Testis (tissue), 3 donors: Measurements from ENCODE around the gene CD274. TPM values are rescaled to one million over a fixed set of nuclear protein-coding genes. Genes with fewer than 3 reads are reported as not detected.

ENCODE experiments used
- DNase-seq: peaks from one replicate; pipeline ENCODE4 v3.0.0-alpha.2; 2019
- H3K27ac ChIP-seq, 2 donors: fragments of 200-600 bp; sonication (generic); one replicate each; pipeline ENCODE4 v1.5.1; 2019
- H3K27me3 ChIP-seq: fragments of 200-600 bp; sonication (generic); one replicate; pipeline ENCODE4 v1.5.1; 2019
- H3K36me3 ChIP-seq: fragments of 200-600 bp; sonication (generic); one replicate; pipeline ENCODE4 v1.5.1; 2017; ENCODE audit warnings: low read depth; ENCODE audit errors: missing control alignments
- H3K4me1 ChIP-seq: fragments of 200-600 bp; sonication (generic); one replicate; pipeline ENCODE4 v1.5.1; 2019
- H3K4me3 ChIP-seq, 2 donors: fragments of 200-600 bp; sonication (generic); one replicate each; pipeline ENCODE4 v1.5.1; 2017 to 2019
- H3K9me3 ChIP-seq: fragments of 200-600 bp; sonication (generic); one replicate; pipeline ENCODE4 v1.5.1; 2017
- POLR2A ChIP-seq: fragments of 450-650 bp; IDR thresholded peaks from one replicate; pipeline ENCODE4 v1.6.1; 2017; ENCODE audit warnings: antibody characterized with exemption, mild to moderate bottlenecking, moderate library complexity
- WGBS, 2 donors: methylation state at CpG; one replicate each; pipeline ENCODE4 v1.1.5; 2018; 5-methylcytosine and 5-hydroxymethylcytosine counted together
- intact Hi-C: fragments of 100-400 bp; cut with DNase I; formaldehyde crosslinking; loops from one replicate; pipeline ENCODE4 v1.15.1; 2023; ENCODE audit warnings: low total_unique reads
- polyA plus RNA-seq: library from polyadenylated mRNA; stranded (reverse); fragments of 350-450 nt; fragmentation: Illumina TruSeq; extraction: RNeasy Lipid Tissue Mini Kit (QIAGEN cat#74804); gene quantifications from one replicate; pipeline ENCODE4 v1.2.3, GENCODE V29; 2014; ENCODE audit warnings: low read depth, low replicate concordance; ENCODE audit not compliant: insufficient read depth
- total RNA-seq, 2 donors: library from RNA; depleted of rRNA; stranded (reverse); fragments of >200 nt; gene quantifications; one replicate each; pipeline ENCODE4 v1.2.3, GENCODE V29; 2016
- TF ChIP-seq, protein P1 (sequence below), 3 experiments: fragments of 450-650 bp in 2 of 3; fragments of 200-600 bp in 1 of 3; sonication (generic) in 1 of 3; IDR thresholded peaks; one replicate each; pipeline ENCODE4 v1.5.1; 2016 to 2019; ENCODE audit warnings: antibody characterized with exemption in 3 of 3, mild to moderate bottlenecking in 2 of 3, moderate library complexity in 1 of 3

The CD274 gene
- total and polyA plus RNA-seq, 3 donors from 2014 or later, result 1.3 to 4.6 (median 1.5) TPM

DNA sequence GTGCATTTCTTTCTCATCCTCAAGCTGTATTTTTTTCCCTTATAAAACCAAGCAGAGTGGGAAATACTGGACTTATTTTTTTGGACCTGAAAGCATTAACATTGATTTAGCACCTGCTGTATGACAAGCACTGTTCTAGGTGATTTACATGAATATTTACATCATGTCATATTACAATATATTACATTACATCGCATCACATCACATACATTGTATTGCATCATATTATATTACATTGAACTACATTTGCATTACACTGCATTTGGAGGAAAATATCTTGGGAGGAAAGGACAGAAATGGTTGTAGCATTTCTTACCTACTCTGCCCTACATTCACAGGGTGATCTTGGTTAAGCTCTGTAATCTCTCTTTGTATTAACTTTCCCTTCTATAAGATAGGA lies 48.8 kb downstream of the CD274 start:
- no peak for DNase-seq
- intact Hi-C loops, result no loop called here
- 97 to 98% methylated on average over 1 of the region's 1 CpG for WGBS, 2 donors

GRCh38 chr9:5499889-5500398 lies 49.6 kb downstream of the CD274 start:
- no peak overlapping the region for H3K4me3 ChIP-seq
- intact Hi-C loops, result no loop called here
- H3K27me3 ChIP-seq, result no peaks in the 10 kb centered on the region
- no peak for TF ChIP-seq POLR2A
- TF ChIP-seq, protein P1, sequence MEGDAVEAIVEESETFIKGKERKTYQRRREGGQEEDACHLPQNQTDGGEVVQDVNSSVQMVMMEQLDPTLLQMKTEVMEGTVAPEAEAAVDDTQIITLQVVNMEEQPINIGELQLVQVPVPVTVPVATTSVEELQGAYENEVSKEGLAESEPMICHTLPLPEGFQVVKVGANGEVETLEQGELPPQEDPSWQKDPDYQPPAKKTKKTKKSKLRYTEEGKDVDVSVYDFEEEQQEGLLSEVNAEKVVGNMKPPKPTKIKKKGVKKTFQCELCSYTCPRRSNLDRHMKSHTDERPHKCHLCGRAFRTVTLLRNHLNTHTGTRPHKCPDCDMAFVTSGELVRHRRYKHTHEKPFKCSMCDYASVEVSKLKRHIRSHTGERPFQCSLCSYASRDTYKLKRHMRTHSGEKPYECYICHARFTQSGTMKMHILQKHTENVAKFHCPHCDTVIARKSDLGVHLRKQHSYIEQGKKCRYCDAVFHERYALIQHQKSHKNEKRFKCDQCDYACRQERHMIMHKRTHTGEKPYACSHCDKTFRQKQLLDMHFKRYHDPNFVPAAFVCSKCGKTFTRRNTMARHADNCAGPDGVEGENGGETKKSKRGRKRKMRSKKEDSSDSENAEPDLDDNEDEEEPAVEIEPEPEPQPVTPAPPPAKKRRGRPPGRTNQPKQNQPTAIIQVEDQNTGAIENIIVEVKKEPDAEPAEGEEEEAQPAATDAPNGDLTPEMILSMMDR (IDR thresholded peaks at IDR 0.05), result no peak
- no peaks in the 10 kb centered on the region for H3K36me3 ChIP-seq
- H3K27ac ChIP-seq, result peak overlapping the region; percentile 22 to 69
- 25 to 47% methylated on average over 4 of the region's 4 CpGs for WGBS, 2 donors
- peaks cover 18% of the 10 kb centered on the region for H3K4me1 ChIP-seq
- DNase-seq, result peak; percentile 60
- no peaks in the 10 kb centered on the region for H3K9me3 ChIP-seq

More for the DNA sequence above, 48.8 kb downstream of the CD274 start:
- Histone ChIP-seq H3K27me3 (no peaks in the 10 kb centered on the region), H3K36me3 (no peaks in the 10 kb centered on the region), H3K9me3 (no peaks in the 10 kb centered on the region), H3K27ac (no peak overlapping the region), H3K4me1 (peaks cover 18% of the 10 kb centered on the region), H3K4me3 (no peak overlapping the region)
- TF ChIP-seq, protein P1 (IDR thresholded peaks at IDR 0.05), result no peak
- TF ChIP-seq POLR2A, result no peak

- Histone ChIP-seq H3K27me3 (no peaks in the 10 kb centered on the region), H3K4me3 (no peak overlapping the region), H3K4me1 (peaks cover 18% of the 10 kb centered on the region), H3K36me3 (no peaks in the 10 kb centered on the region), H3K9me3 (no peaks in the 10 kb centered on the region), H3K27ac (peak overlapping the region in 1 of 2 donors; percentile 69)
- peak; percentile 89 for DNase-seq
- intact Hi-C loops, result no loop called here
- WGBS, 2 donors, result 37 to 57% methylated on average over 18 of the region's 18 CpGs
- TF ChIP-seq, protein P1 (IDR thresholded peaks at IDR 0.05), result no peak
- no peak for TF ChIP-seq POLR2A
These were observed 50.3 kb downstream of the CD274 start for GRCh38 chr9:5500441-5501235.

DNA sequence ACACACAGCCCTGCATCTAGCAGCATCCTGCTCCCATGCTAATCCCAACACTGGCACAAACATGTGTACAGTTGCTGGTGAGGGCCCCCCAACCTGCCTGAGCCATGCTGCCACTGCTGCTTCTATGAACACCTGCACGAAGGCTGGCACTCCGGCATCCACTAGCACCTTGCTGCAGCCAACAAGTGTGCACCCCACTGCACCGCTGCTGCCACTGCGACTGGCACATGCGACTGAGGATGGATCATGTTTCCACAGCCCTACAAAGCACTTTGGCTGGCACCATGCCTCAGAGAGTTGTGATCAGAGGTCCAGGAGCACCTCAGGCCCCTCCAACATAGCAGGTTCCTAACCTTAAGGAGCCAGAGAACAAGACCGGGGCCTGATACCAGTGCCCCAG lies 52.2 kb downstream of the CD274 start:
- DNase-seq, result no peak
- 100% methylated on average over 6 of the region's 6 CpGs for WGBS, 2 donors
- Histone ChIP-seq H3K36me3 (no peaks in the 10 kb centered on the region), H3K27me3 (no peaks in the 10 kb centered on the region), H3K9me3 (no peaks in the 10 kb centered on the region), H3K4me3 (no peak overlapping the region), H3K4me1 (peaks cover 18% of the 10 kb centered on the region), H3K27ac (no peak overlapping the region)
- TF ChIP-seq, protein P1 (IDR thresholded peaks at IDR 0.05), result no peak
- no peak for TF ChIP-seq POLR2A
- intact Hi-C loops, result no loop called here
